Lung (tissue), 12 donors: ENCODE measurements around the gene TLX2. TPM values are rescaled to one million over a fixed set of nuclear protein-coding genes. Genes with fewer than 3 reads are reported as not detected.

Experiments used
- ATAC-seq: fragments of 200-7000 bp; cut with Tn5 transposase; one replicate; pipeline ENCODE4 v1.9.1; 2020; ENCODE audit warnings: moderate number of reproducible peaks; ENCODE audit not compliant: insufficient read depth, low FRiP score
- DNase-seq, 3 donors: peaks; one replicate each; pipeline ENCODE4 v3.0.0-alpha.2; 2013 to 2017
- H3K27ac ChIP-seq, 2 donors: one replicate each; pipeline ENCODE4 v1.5.1; 2013; ENCODE audit warnings: mild to moderate bottlenecking in 2 of 2, moderate library complexity in 2 of 2, control low read depth in 1 of 2, inconsistent platforms in 1 of 2, low read depth in 1 of 2, low read length in 1 of 2
- H3K27me3 ChIP-seq, 3 donors: one replicate each; pipeline ENCODE4 v1.5.1; 2013; ENCODE audit warnings: low read length in 2 of 3; ENCODE audit not compliant: control insufficient read depth in 3 of 3, insufficient read depth in 3 of 3
- H3K36me3 ChIP-seq, 4 donors: one replicate each; pipeline ENCODE4 v1.5.1; 2013; ENCODE audit warnings: low read length in 4 of 4, mild to moderate bottlenecking in 1 of 4, moderate library complexity in 1 of 4; ENCODE audit not compliant: control insufficient read depth in 4 of 4, insufficient read depth in 4 of 4
- H3K4me1 ChIP-seq, 5 donors: one replicate each; pipeline ENCODE4 v1.5.1; 2013; ENCODE audit warnings: low read length in 5 of 5, mild to moderate bottlenecking in 2 of 5, moderate library complexity in 1 of 5; ENCODE audit not compliant: control insufficient read depth in 5 of 5, insufficient read depth in 5 of 5
- H3K4me3 ChIP-seq: one replicate; pipeline ENCODE4 v1.5.1; 2013; ENCODE audit warnings: mild to moderate bottlenecking, control low read depth, moderate library complexity
- H3K9ac ChIP-seq, 2 donors: one replicate each; pipeline ENCODE4 v1.5.1; 2013; ENCODE audit warnings: low read length in 2 of 2, control low read depth in 1 of 2; ENCODE audit not compliant: insufficient read depth in 1 of 2
- H3K9me3 ChIP-seq, 4 donors: one replicate each; pipeline ENCODE4 v1.5.1; 2013; ENCODE audit warnings: low read length in 3 of 4, mild to moderate bottlenecking in 1 of 4, moderate library complexity in 1 of 4; ENCODE audit not compliant: control insufficient read depth in 4 of 4, insufficient read depth in 3 of 4
- CTCF ChIP-seq: IDR thresholded peaks from 2 replicates; pipeline ENCODE4 v1.5.1; 2012; ENCODE audit warnings: mild to moderate bottlenecking; ENCODE audit errors: control extremely low read depth, extremely low read depth
- WGBS, 2 donors: extraction: QIAGEN DNeasy Blood & Tissue Kit; methylation state at CpG; one replicate each; pipeline ENCODE4 v1.1.7; 2013; 5-methylcytosine and 5-hydroxymethylcytosine counted together
- polyA plus RNA-seq, 2 donors: library from polyadenylated mRNA; stranded (reverse); fragments of 200-250 nt; gene quantifications; one replicate each; pipeline ENCODE4 v1.2.1, GENCODE V29; 2013
- total RNA-seq, 2 donors: library from RNA; depleted of rRNA in 1 of 2; stranded (reverse); fragments of >200 nt in 1 of 2; gene quantifications; one replicate each; pipeline ENCODE4 v1.2.1, GENCODE V29; 2014 to 2021
- donor health status: control.
- donor health status: control.
- donor health status: Bipolar disorder and iron deficiency.
- donor health status: healthy.
- donor health status: DM: yes; HTN: yes; CAD: no.

The TLX2 gene
- total and polyA plus RNA-seq, 4 donors: 0.03 TPM; not detected in 3

- TF ChIP-seq CTCF: no peak
- DNase-seq: no peak
- Histone ChIP-seq H3K9me3 (no peaks in the 10 kb centered on the region), H3K9ac (no peak overlapping the region), H3K4me3 (no peak overlapping the region), H3K27ac (no peak overlapping the region), H3K27me3 (no peaks in the 10 kb centered on the region), H3K4me1 (peaks cover 0 to 36% (median 2%) of the 10 kb centered on the region in 5 donors), H3K36me3 (peaks cover 0 to 3% (median 0%) of the 10 kb centered on the region in 4 donors)
- no peak for ATAC-seq
These were observed 37.3 kb downstream of the TLX2 start for GRCh38 chr2:74551530-74551929.

GRCh38 chr2:74551942-74552913 lies 38.0 kb downstream of the TLX2 start:
- no peaks in the 10 kb centered on the region for H3K27me3 ChIP-seq
- no peak overlapping the region for H3K27ac ChIP-seq
- peaks cover 0 to 7% (median 0%) of the 10 kb centered on the region in 4 donors for H3K36me3 ChIP-seq
- 69 to 85% methylated on average over 21 of the region's 21 CpGs for WGBS, 2 donors
- ATAC-seq (no peak), DNase-seq (no peak)
- peaks cover 0 to 36% (median 2%) of the 10 kb centered on the region in 5 donors for H3K4me1 ChIP-seq
- no peak overlapping the region for H3K4me3 ChIP-seq
- H3K9ac ChIP-seq: peak overlapping the region in 1 of 2 donors; percentile 33
- H3K9me3 ChIP-seq: no peaks in the 10 kb centered on the region
- TF ChIP-seq CTCF: no peak

GRCh38 chr2:74552914-74553811 lies 38.9 kb downstream of the TLX2 start:
- no peak for ATAC-seq
- Histone ChIP-seq H3K36me3 (peaks cover 0 to 7% (median 0%) of the 10 kb centered on the region in 4 donors), H3K4me3 (no peak overlapping the region), H3K27ac (no peak overlapping the region), H3K9me3 (no peaks in the 10 kb centered on the region), H3K9ac (peak overlapping the region in 1 of 2 donors; percentile 33), H3K27me3 (no peaks in the 10 kb centered on the region), H3K4me1 (peaks cover 0 to 36% (median 2%) of the 10 kb centered on the region in 5 donors)
- 58 to 71% methylated on average over 25 to 27 of the region's 27 CpGs for WGBS, 2 donors
- peak; percentile 21 to 52 (median 42) for DNase-seq
- TF ChIP-seq CTCF: no peak
